Testis (tissue), 2 donors: ENCODE results near the gene ST3GAL6.

Source experiments
- POLR2A ChIP-seq: fragments of 450-650 bp; IDR thresholded peaks from one replicate; pipeline ENCODE4 v1.6.1; 2017; ENCODE audit warnings: antibody characterized with exemption, mild to moderate bottlenecking, moderate library complexity
- TF ChIP-seq, protein P1 (sequence below), 3 experiments: fragments of 450-650 bp in 2 of 3; fragments of 200-600 bp in 1 of 3; sonication (generic) in 1 of 3; IDR thresholded peaks; one replicate each; pipeline ENCODE4 v1.5.1; 2016 to 2019; ENCODE audit warnings: antibody characterized with exemption in 3 of 3, mild to moderate bottlenecking in 2 of 3, moderate library complexity in 1 of 3

DNA sequence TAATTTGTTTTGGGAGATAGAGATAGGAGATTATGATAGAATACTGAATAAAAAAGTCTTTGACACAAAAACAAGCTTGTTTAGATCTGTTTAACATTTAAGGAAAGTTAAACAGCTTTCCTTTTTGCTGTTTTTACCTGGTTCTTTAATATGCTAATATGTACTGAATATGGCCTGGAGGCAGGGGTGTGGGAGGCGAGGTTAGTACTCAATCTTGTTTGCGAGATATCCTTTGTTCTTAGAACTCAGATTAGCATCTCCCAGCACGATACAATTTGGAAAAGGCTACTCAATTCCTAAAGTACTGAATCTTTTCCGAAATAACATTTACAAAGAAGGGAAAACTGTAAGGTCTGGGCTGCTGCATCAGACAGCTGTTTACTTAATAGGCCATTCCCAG lies 40.8 kb upstream of the ST3GAL6 start:
- TF ChIP-seq, protein P1, sequence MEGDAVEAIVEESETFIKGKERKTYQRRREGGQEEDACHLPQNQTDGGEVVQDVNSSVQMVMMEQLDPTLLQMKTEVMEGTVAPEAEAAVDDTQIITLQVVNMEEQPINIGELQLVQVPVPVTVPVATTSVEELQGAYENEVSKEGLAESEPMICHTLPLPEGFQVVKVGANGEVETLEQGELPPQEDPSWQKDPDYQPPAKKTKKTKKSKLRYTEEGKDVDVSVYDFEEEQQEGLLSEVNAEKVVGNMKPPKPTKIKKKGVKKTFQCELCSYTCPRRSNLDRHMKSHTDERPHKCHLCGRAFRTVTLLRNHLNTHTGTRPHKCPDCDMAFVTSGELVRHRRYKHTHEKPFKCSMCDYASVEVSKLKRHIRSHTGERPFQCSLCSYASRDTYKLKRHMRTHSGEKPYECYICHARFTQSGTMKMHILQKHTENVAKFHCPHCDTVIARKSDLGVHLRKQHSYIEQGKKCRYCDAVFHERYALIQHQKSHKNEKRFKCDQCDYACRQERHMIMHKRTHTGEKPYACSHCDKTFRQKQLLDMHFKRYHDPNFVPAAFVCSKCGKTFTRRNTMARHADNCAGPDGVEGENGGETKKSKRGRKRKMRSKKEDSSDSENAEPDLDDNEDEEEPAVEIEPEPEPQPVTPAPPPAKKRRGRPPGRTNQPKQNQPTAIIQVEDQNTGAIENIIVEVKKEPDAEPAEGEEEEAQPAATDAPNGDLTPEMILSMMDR (IDR thresholded peaks at IDR 0.05), result no peak
- no peak for TF ChIP-seq POLR2A
